Neural crest cell (in vitro differentiated cells): ENCODE results near the gene KIAA1549. TPM values are rescaled to one million over a fixed set of nuclear protein-coding genes. Genes with fewer than 3 reads are reported as not detected.

ENCODE experiments used
- DNase-seq: peaks from one replicate; pipeline ENCODE4 v3.0.0; 2021; ENCODE audit warnings: low read depth, mixed read lengths, low spot score
- H3K27ac Mint-ChIP-seq: one replicate; pipeline ENCODE4 v1.8.0; 2021; ENCODE audit warnings: mild to moderate bottlenecking, mixed read lengths; ENCODE audit not compliant: unreplicated experiment
- H3K27me3 Mint-ChIP-seq: 2 replicates; pipeline ENCODE4 v1.8.0; 2021; ENCODE audit warnings: low read depth, mild to moderate bottlenecking, mixed read lengths
- H3K36me3 Mint-ChIP-seq: 2 replicates; pipeline ENCODE4 v1.8.0; 2021; ENCODE audit warnings: low read depth, mild to moderate bottlenecking, mixed read lengths
- H3K4me1 Mint-ChIP-seq: 2 replicates; pipeline ENCODE4 v1.8.0; 2021; ENCODE audit warnings: mixed read lengths
- H3K4me3 Mint-ChIP-seq: one replicate; pipeline ENCODE4 v1.8.0; 2021; ENCODE audit warnings: mild to moderate bottlenecking, mixed read lengths
- H3K9me3 Mint-ChIP-seq: 2 replicates; pipeline ENCODE4 v1.8.0; 2021; ENCODE audit warnings: mixed read lengths
- CTCF ChIP-seq: fragments of 200-600 bp; sonication (generic); conservative IDR thresholded peaks from 2 replicates; pipeline ENCODE4 v1.5.0; 2021; ENCODE audit warnings: antibody characterized with exemption, mild to moderate bottlenecking
- total RNA-seq: library from RNA; stranded (reverse); gene quantifications from 2 replicates; pipeline ENCODE4 v1.2.1, GENCODE V29; 2021

KIAA1549 gene
- total RNA-seq, 1 donor from 2014 or later: 33.2 TPM

GRCh38 chr7:138974103-138974502 is 7.1 kb downstream of the KIAA1549 start:
- Mint-ChIP-seq H3K36me3 (no peaks in the 10 kb centered on the region), H3K27ac (no peak overlapping the region), H3K27me3 (no peaks in the 10 kb centered on the region), H3K4me3 (no peak overlapping the region), H3K4me1 (peaks cover 32% of the 10 kb centered on the region), H3K9me3 (no peaks in the 10 kb centered on the region)
- DNase-seq: no peak
- no peak for TF ChIP-seq CTCF

GRCh38 chr7:138970952-138971351 is 10.2 kb downstream of the KIAA1549 start:
- H3K9me3 Mint-ChIP-seq: no peaks in the 10 kb centered on the region
- H3K27me3 Mint-ChIP-seq: no peaks in the 10 kb centered on the region
- H3K36me3 Mint-ChIP-seq: peaks cover 2% of the 10 kb centered on the region
- no peak for DNase-seq
- TF ChIP-seq CTCF: no peak
- peak overlapping the region; percentile 73 for H3K27ac Mint-ChIP-seq
- peaks cover 32% of the 10 kb centered on the region for H3K4me1 Mint-ChIP-seq
- H3K4me3 Mint-ChIP-seq: no peak overlapping the region

GRCh38 chr7:138970446-138970845 is 10.7 kb downstream of the KIAA1549 start:
- TF ChIP-seq CTCF: no peak

DNA sequence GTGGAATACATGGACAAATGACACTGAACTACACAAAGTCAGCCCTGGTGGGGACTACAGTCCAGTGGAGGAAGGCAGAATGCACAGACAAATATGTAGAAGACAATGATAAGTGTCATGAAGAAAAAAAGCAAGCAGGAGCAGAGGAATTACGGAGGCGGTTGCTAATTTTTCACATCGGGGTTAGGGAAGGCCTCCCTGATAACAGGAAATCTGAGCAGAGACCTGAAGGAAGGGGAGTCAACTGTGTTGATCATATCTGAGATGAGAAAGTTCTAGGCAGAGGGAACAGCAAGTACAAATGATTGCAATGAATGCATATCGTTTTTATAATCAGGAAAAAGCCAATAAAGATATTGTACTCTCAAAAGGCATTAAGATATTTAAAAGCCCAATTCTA is 14.0 kb downstream of the KIAA1549 start:
- Mint-ChIP-seq H3K9me3 (no peaks in the 10 kb centered on the region), H3K27me3 (no peaks in the 10 kb centered on the region), H3K27ac (no peak overlapping the region), H3K36me3 (peaks cover 2% of the 10 kb centered on the region), H3K4me3 (no peak overlapping the region), H3K4me1 (peaks cover 31% of the 10 kb centered on the region)
- no peak for DNase-seq
- TF ChIP-seq CTCF: no peak

More at GRCh38 chr7:138970446-138970845, 10.7 kb downstream of the KIAA1549 start:
- Mint-ChIP-seq H3K36me3 (peaks cover 2% of the 10 kb centered on the region), H3K9me3 (no peaks in the 10 kb centered on the region), H3K4me1 (peaks cover 28% of the 10 kb centered on the region), H3K27me3 (no peaks in the 10 kb centered on the region), H3K4me3 (no peak overlapping the region), H3K27ac (peak overlapping the region; percentile 73)
- no peak for DNase-seq

GRCh38 chr7:138964624-138965436 is 16.4 kb downstream of the KIAA1549 start:
- TF ChIP-seq CTCF: no peak
- Mint-ChIP-seq H3K27ac (no peak overlapping the region), H3K9me3 (no peaks in the 10 kb centered on the region), H3K27me3 (no peaks in the 10 kb centered on the region), H3K4me3 (no peak overlapping the region), H3K4me1 (peaks cover 44% of the 10 kb centered on the region), H3K36me3 (peaks cover 2% of the 10 kb centered on the region)
- no peak for DNase-seq
